ENCODE results near the gene ZDHHC23. TPM values are rescaled to one million over a fixed set of nuclear protein-coding genes. Genes with fewer than 3 reads are reported as not detected.

Gene ZDHHC23
- total and polyA plus RNA-seq, 9 of the 15 experiments (the other 6 are each of a cell fraction or from before 2014, with no cell fraction given) = 0.22 to 2.7 (median 0.55) TPM

GRCh38 chr3:113977822-113978221 is 30.0 kb downstream of the ZDHHC23 start:
- no peaks in the 10 kb centered on the region for H3K9me1 ChIP-seq (ENCODE audit: control insufficient read depth, insufficient read depth, low read length)
- H3K27me3 ChIP-seq (ENCODE audit: control insufficient read depth in 2 of 2, insufficient read depth in 2 of 2, low read length in 2 of 2) = no peaks in the 10 kb centered on the region
- POLR2A ChIA-PET = no interaction called here
- H3K36me3 ChIP-seq (ENCODE audit: control insufficient read depth, insufficient read depth, low read length) = no peaks in the 10 kb centered on the region
- H3K9ac ChIP-seq (ENCODE audit: insufficient read depth in 1 of 2, low read depth in 2 of 2, low read length in 2 of 2) = no peak overlapping the region
- in situ Hi-C loops (cut with MboI) = no loop called here
- H3K4me2 ChIP-seq (ENCODE audit: insufficient read depth, low read length) = no peak overlapping the region
- DNase-seq (ENCODE audit: extremely low read depth in 1 of 4, low spot score in 3 of 4) (no peak), FAIRE-seq (no peak), ATAC-seq (no peak)
- no peak overlapping the region for H3K4me3 ChIP-seq
- no TSS peak for BruUV-seq (replicated peaks)
- WGBS (ENCODE audit: insufficient coverage, low coverage, missing lambda C conversion rate) = 0% methylated on average over 3 of the region's 4 CpGs
- no peak overlapping the region for H3K27ac ChIP-seq (ENCODE audit: extremely low read depth, low read depth, low read length)
- intact Hi-C loops (cut with micrococcal nuclease) = no loop called here
- H4K20me1 ChIP-seq (replicated peaks; ENCODE audit: control insufficient read depth, insufficient read depth, low read length) = no peaks in the 10 kb centered on the region
- CTCF ChIA-PET (ENCODE audit: low intra/inter-chr PET ratio) = no interaction called here
- no peaks in the 10 kb centered on the region for H3K4me1 ChIP-seq (replicated peaks in 1 of 2; ENCODE audit: control insufficient read depth in 2 of 2, insufficient read depth in 2 of 2, low read length in 2 of 2)
- no peaks in the 10 kb centered on the region for H3K9me3 ChIP-seq (replicated peaks; ENCODE audit: control insufficient read depth, insufficient read depth, low read depth, low read length)
- H3K79me2 ChIP-seq (ENCODE audit: control insufficient read depth, insufficient read depth, low read length) = no peaks in the 10 kb centered on the region
- no peak overlapping the region for H2AFZ ChIP-seq (ENCODE audit: low read depth, low read length)
- no peak for TF ChIP-seq ZNF316 (IDR thresholded peaks at IDR 0.05)
- TF ChIP-seq NFYB (IDR thresholded peaks at IDR 0.05; ENCODE audit: extremely low read depth, insufficient read length) = no peak
- TF ChIP-seq PTBP1 (IDR thresholded peaks at IDR 0.05; ENCODE audit: low read depth, low read length) = no peak
- TF ChIP-seq TSC22D4 (tag; IDR thresholded peaks at IDR 0.05) = no peak
- no peak for TF ChIP-seq GTF2B (IDR thresholded peaks at IDR 0.05; ENCODE audit: extremely low read depth, insufficient read length)
- TF ChIP-seq HINFP (tag; conservative IDR thresholded peaks at IDR 0.05; ENCODE audit: low read depth) = no peak
- no peak for TF ChIP-seq ZBTB40 (IDR thresholded peaks at IDR 0.05)
- TF ChIP-seq ZBTB40 (CRISPR knock-in tag; IDR thresholded peaks at IDR 0.05) = no peak
- TF ChIP-seq IRF1 (CRISPR knock-in tag; IDR thresholded peaks at IDR 0.05; ENCODE audit: borderline replicate concordance) = no peak
- no peak for TF ChIP-seq FOXJ3 (CRISPR knock-in tag; IDR thresholded peaks at IDR 0.05)
- TF ChIP-seq GTF2F1 (IDR thresholded peaks at IDR 0.05; ENCODE audit: low read depth, low read length) = no peak
- TF ChIP-seq MAFK (IDR thresholded peaks at IDR 0.05; ENCODE audit: low read length) = no peak
